Mesodermal cell (in vitro differentiated cells): ENCODE measurements around the gene CWH43.
"Not testable (repeated sequence)": the region's sequence is repeated elsewhere in the genome, so short reads cannot be mapped to it uniquely, and the experiment has no call there.

Experiments used
- H3K27ac ChIP-seq: 2 replicates; pipeline ENCODE4 v1.7.0; 2013; ENCODE audit warnings: mild to moderate bottlenecking, low read depth, low read length, moderate library complexity; ENCODE audit not compliant: severe bottlenecking
- H3K36me3 ChIP-seq: 2 replicates; pipeline ENCODE4 v1.7.1; 2013; ENCODE audit warnings: mild to moderate bottlenecking, low read length, moderate library complexity; ENCODE audit not compliant: control insufficient read depth, insufficient read depth
- H3K4me1 ChIP-seq: one replicate; pipeline ENCODE4 v1.7.1; 2013; ENCODE audit warnings: mild to moderate bottlenecking, low read length; ENCODE audit not compliant: insufficient read depth, control insufficient read depth, poor library complexity, severe bottlenecking
- H3K4me3 ChIP-seq: 2 replicates; pipeline ENCODE4 v1.7.0; 2013; ENCODE audit warnings: low read length, control low read depth, mild to moderate bottlenecking; ENCODE audit not compliant: insufficient read depth, poor library complexity, severe bottlenecking; ENCODE audit errors: extremely low read depth
- H3K9me3 ChIP-seq: 2 replicates; pipeline ENCODE4 v1.7.1; 2013; ENCODE audit warnings: mild to moderate bottlenecking, low read length, moderate library complexity; ENCODE audit not compliant: control insufficient read depth
- WGBS, 2 experiments: methylation state at CpG; one replicate each; pipeline ENCODE4 v1.1.5; 2013; ENCODE audit warnings: missing lambda C conversion rate in 2 of 2; ENCODE audit not compliant: insufficient coverage in 2 of 2; 5-methylcytosine and 5-hydroxymethylcytosine counted together

Gene CWH43

GRCh38 chr4:49018718-49019295 is 32.7 kb downstream of the CWH43 start:
- H3K4me3 ChIP-seq, result no peak overlapping the region
- no peaks in the 10 kb centered on the region for H3K4me1 ChIP-seq
- WGBS, 2 experiments, result no CpG with 5 or more reads among the region's 2 CpGs
- H3K9me3 ChIP-seq, result peaks cover 38% of the 10 kb centered on the region
- no peak overlapping the region for H3K27ac ChIP-seq
- H3K36me3 ChIP-seq, result no peaks in the 10 kb centered on the region

- H3K27ac ChIP-seq, result no peak overlapping the region
- H3K4me3 ChIP-seq, result no peak overlapping the region
- no peaks in the 10 kb centered on the region for H3K4me1 ChIP-seq
- peaks cover 32% of the 10 kb centered on the region for H3K9me3 ChIP-seq
- no peaks in the 10 kb centered on the region for H3K36me3 ChIP-seq
- 43% methylated on average over 6 to 11 of the region's 11 CpGs for WGBS, 2 experiments
Measured at GRCh38 chr4:49032440-49033161, 46.5 kb downstream of the CWH43 start.

- Histone ChIP-seq H3K36me3 (no peaks in the 10 kb centered on the region), H3K4me3 (no peak overlapping the region), H3K4me1 (no peaks in the 10 kb centered on the region), H3K27ac (no peak overlapping the region), H3K9me3 (peaks cover 28% of the 10 kb centered on the region)
- 50% methylated on average over 1 of the region's 3 CpGs; no CpG with 5 or more reads in 1 of the 2 experiments for WGBS, 2 experiments
Measured at GRCh38 chr4:49036528-49036927, 50.5 kb downstream of the CWH43 start.

- Histone ChIP-seq H3K9me3 (peaks cover 28% of the 10 kb centered on the region), H3K4me1 (no peaks in the 10 kb centered on the region), H3K36me3 (no peaks in the 10 kb centered on the region), H3K4me3 (no peak overlapping the region), H3K27ac (no peak overlapping the region)
- 0 to 55% methylated on average over 1 to 2 of the region's 3 CpGs for WGBS, 2 experiments
Measured at GRCh38 chr4:49044270-49044669, 58.2 kb downstream of the CWH43 start.

- H3K9me3 ChIP-seq, result peaks cover 29% of the 10 kb centered on the region
- no peak overlapping the region for H3K4me3 ChIP-seq
- no peaks in the 10 kb centered on the region for H3K4me1 ChIP-seq
- no peaks in the 10 kb centered on the region for H3K36me3 ChIP-seq
- H3K27ac ChIP-seq, result no peak overlapping the region
Measured at GRCh38 chr4:49058306-49058705, 72.2 kb downstream of the CWH43 start.

GRCh38 chr4:49063670-49064069 is 77.6 kb downstream of the CWH43 start:
- no peak overlapping the region for H3K4me3 ChIP-seq
- WGBS, 2 experiments, result 13 to 20% methylated on average over 1 of the region's 2 CpGs
- no peaks in the 10 kb centered on the region for H3K36me3 ChIP-seq
- H3K9me3 ChIP-seq, result peaks cover 43% of the 10 kb centered on the region
- H3K4me1 ChIP-seq, result no peaks in the 10 kb centered on the region
- no peak overlapping the region for H3K27ac ChIP-seq

GRCh38 chr4:49072196-49072595 is 86.1 kb downstream of the CWH43 start:
- H3K4me1 ChIP-seq, H3K4me3 ChIP-seq, H3K36me3 ChIP-seq, H3K27ac ChIP-seq, H3K9me3 ChIP-seq: not testable (repeated sequence)
- no CpG with 5 or more reads among the region's 11 CpGs for WGBS, 2 experiments

- H3K4me1 ChIP-seq, H3K36me3 ChIP-seq, H3K27ac ChIP-seq, H3K4me3 ChIP-seq: not testable (repeated sequence)
- peaks cover 57% of the 10 kb centered on the region for H3K9me3 ChIP-seq
- WGBS, 2 experiments, result 59 to 62% methylated on average over 7 of the region's 7 CpGs
Measured at GRCh38 chr4:49091883-49092282, 105.8 kb downstream of the CWH43 start.

- H3K4me3 ChIP-seq, H3K36me3 ChIP-seq, H3K4me1 ChIP-seq, H3K27ac ChIP-seq: not testable (repeated sequence)
- WGBS, 2 experiments, result 62 to 67% methylated on average over 10 of the region's 11 CpGs
- H3K9me3 ChIP-seq, result peaks cover 62% of the 10 kb centered on the region
Measured at GRCh38 chr4:49092608-49093135, 106.6 kb downstream of the CWH43 start.

GRCh38 chr4:49096215-49096614 is 110.1 kb downstream of the CWH43 start:
- H3K4me1 ChIP-seq, H3K36me3 ChIP-seq, H3K4me3 ChIP-seq, H3K27ac ChIP-seq: not testable (repeated sequence)
- H3K9me3 ChIP-seq, result peaks cover 59% of the 10 kb centered on the region
- WGBS, 2 experiments, result 69 to 71% methylated on average over 11 of the region's 11 CpGs

- H3K36me3 ChIP-seq, H3K27ac ChIP-seq, H3K4me3 ChIP-seq, H3K4me1 ChIP-seq: not testable (repeated sequence)
- peaks cover 55% of the 10 kb centered on the region for H3K9me3 ChIP-seq
- WGBS, 2 experiments, result 59 to 61% methylated on average over 7 of the region's 8 CpGs
Measured at GRCh38 chr4:49096627-49097026, 110.6 kb downstream of the CWH43 start.
